Esophagus muscularis mucosa (tissue), 3 donors: ENCODE measurements around the gene THG1L.

Experiments used
- POLR2A ChIP-seq: fragments of 450-650 bp; IDR thresholded peaks from one replicate; pipeline ENCODE4 v1.6.1; 2017; ENCODE audit warnings: antibody characterized with exemption, moderate library complexity, mild to moderate bottlenecking, low read depth
- TF ChIP-seq, protein P1 (sequence below), 3 experiments: fragments of 200-600 bp in 2 of 3; fragments of 450-650 bp in 1 of 3; sonication (generic) in 2 of 3; IDR thresholded peaks; one replicate each; pipeline ENCODE4 v1.5.1; 2017 to 2019; ENCODE audit warnings: antibody characterized with exemption in 3 of 3, mild to moderate bottlenecking in 2 of 3, moderate library complexity in 1 of 3

DNA sequence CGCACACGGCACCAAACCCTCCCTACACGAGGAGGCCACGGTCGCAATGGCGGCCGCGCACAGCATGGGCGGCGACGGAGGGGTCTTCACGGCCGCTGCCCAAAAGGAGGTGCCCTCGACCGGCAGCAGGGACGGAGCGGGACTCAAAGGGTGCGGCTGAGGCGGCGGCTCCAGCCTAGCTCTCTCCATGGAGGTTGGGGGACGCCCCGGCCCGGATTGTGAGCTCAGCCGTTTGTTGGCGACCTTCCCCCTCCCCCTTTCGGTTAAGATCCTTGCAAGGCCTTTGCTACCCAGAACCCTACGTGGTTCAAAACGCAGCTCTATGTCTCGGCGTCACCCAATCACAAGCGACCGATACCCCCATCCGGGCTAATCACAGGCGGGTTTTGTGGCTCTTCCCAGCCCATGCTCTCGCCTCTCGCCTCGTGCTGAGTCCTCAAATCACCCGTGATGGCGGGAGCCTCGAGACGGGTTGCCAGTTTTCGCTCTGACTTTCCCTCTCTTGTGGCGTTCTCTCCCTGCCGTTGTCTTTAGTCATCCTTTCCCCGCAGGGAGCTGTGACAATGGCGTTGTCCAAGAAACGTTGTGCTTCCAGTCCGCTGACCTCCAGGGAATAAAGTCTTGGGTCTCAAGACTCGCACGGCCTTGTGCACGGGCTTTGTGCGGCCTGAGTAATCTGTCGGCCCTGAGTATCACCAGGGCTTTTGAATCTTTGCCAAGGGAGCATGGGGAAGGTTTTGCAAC is 40.4 kb upstream of the THG1L start:
- TF ChIP-seq, protein P1, sequence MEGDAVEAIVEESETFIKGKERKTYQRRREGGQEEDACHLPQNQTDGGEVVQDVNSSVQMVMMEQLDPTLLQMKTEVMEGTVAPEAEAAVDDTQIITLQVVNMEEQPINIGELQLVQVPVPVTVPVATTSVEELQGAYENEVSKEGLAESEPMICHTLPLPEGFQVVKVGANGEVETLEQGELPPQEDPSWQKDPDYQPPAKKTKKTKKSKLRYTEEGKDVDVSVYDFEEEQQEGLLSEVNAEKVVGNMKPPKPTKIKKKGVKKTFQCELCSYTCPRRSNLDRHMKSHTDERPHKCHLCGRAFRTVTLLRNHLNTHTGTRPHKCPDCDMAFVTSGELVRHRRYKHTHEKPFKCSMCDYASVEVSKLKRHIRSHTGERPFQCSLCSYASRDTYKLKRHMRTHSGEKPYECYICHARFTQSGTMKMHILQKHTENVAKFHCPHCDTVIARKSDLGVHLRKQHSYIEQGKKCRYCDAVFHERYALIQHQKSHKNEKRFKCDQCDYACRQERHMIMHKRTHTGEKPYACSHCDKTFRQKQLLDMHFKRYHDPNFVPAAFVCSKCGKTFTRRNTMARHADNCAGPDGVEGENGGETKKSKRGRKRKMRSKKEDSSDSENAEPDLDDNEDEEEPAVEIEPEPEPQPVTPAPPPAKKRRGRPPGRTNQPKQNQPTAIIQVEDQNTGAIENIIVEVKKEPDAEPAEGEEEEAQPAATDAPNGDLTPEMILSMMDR (IDR thresholded peaks at IDR 0.05) = no peak
- TF ChIP-seq POLR2A = no peak
